ENCODE data around the gene ZNF76. TPM values are rescaled to one million over a fixed set of nuclear protein-coding genes. Genes with fewer than 3 reads are reported as not detected.
"Not testable (repeated sequence)": the region's sequence is repeated elsewhere in the genome, so short reads cannot be mapped to it uniquely, and the experiment has no call there.

The ZNF76 gene
- total and polyA plus RNA-seq, 2 of the 13 experiments (the other 11 are each of a cell fraction or from before 2014, with no cell fraction given) = 13.2 to 26.4 TPM

GRCh38 chr6:35332074-35332887, 72.7 kb downstream of the ZNF76 start (continued):
- TF ChIP-seq PBX2 (CRISPR knock-in tag; IDR thresholded peaks at IDR 0.05) (peak; percentile 82), ISL2 (CRISPR knock-in tag; IDR thresholded peaks at IDR 0.05) (peak; percentile 34; the same call in 1 of the 2 replicates), IKZF5 (CRISPR knock-in tag; IDR thresholded peaks at IDR 0.05) (peak; percentile 77; the same call in 1 of the 2 replicates), ZMYM2 (CRISPR knock-in tag; IDR thresholded peaks at IDR 0.05) (peak; percentile 60; the same call in 1 of the 2 replicates), KAT8 (CRISPR knock-in tag; IDR thresholded peaks at IDR 0.05) (peak; percentile 79), ZNF543 (CRISPR knock-in tag; IDR thresholded peaks at IDR 0.05) (peak; percentile 83; the same call in 1 of the 2 replicates), FOXO1 (CRISPR knock-in tag; IDR thresholded peaks at IDR 0.05) (peak; percentile 91), MED1 (CRISPR knock-in tag; IDR thresholded peaks at IDR 0.05) (peak; percentile 59; the same call in 1 of the 2 replicates), MIER3 (CRISPR knock-in tag; IDR thresholded peaks at IDR 0.05; ENCODE audit: borderline replicate concordance) (peak; percentile 82), CBFB (CRISPR knock-in tag; IDR thresholded peaks at IDR 0.05) (0 out of 2 replicates have a peak, but pooled peaks have one; percentile 53), ZNF318 (CRISPR knock-in tag; IDR thresholded peaks at IDR 0.05) (0 out of 2 replicates have a peak, but pooled peaks have one; percentile 21), GABPB1 (CRISPR knock-in tag; IDR thresholded peaks at IDR 0.05) (peak; percentile 50), ZNF34 (CRISPR knock-in tag; IDR thresholded peaks at IDR 0.05; ENCODE audit: borderline replicate concordance) (peak; percentile 28; the same call in 1 of the 2 replicates), SOX13 (CRISPR knock-in tag; conservative IDR thresholded peaks at IDR 0.05 in 1 of 2, IDR thresholded peaks at IDR 0.05 in 1 of 2) (peak; percentile 33 to 80; a peak in 2 of 4 replicates), LBX2 (CRISPR knock-in tag; IDR thresholded peaks at IDR 0.05; ENCODE audit: borderline replicate concordance) (peak; percentile 74; the same call in 1 of the 2 replicates), ZNF788 (CRISPR knock-in tag; IDR thresholded peaks at IDR 0.05; ENCODE audit: borderline replicate concordance) (peak; percentile 58; the same call in 1 of the 2 replicates)
- TF ChIP-seq SOX13 (IDR thresholded peaks at IDR 0.05) = not testable (repeated sequence)
